ENCODE results near the gene TPPP2. TPM values are rescaled to one million over a fixed set of nuclear protein-coding genes. Genes with fewer than 3 reads are reported as not detected.

The TPPP2 gene
- total and polyA plus RNA-seq, 2 of the 4 experiments (the other 2 are of a cell fraction): not detected

DNA sequence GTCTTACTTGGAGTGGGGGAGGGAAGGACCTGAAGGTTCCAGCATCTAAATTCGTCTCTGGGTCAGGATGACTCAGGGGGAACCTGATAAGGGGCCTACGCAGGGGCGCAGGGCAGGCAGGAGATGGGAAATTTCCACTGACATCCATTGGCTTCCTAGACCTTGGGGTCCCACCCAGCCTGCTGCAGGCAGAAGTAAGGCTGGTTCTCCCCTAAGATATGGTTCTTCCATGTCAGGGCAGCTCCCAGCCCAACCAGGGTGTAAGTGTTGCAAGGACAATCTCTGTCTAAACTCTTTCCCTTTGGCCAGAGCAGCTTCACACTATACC lies 3.1 kb upstream of the TPPP2 start:
- no peak overlapping the region for H2BK20ac ChIP-seq (ENCODE audit: low read depth, low read length)
- no peaks in the 10 kb centered on the region for H4K20me1 ChIP-seq (ENCODE audit: insufficient read depth, low read length)
- CTCF ChIA-PET: no interaction called here
- DNase-seq (no peak), ATAC-seq (ENCODE audit: low read depth) (no peak)
- H3K4me2 ChIP-seq (ENCODE audit: low read depth, low read length): no peak overlapping the region
- H3K9me1 ChIP-seq (ENCODE audit: insufficient read depth, low read length): no peaks in the 10 kb centered on the region
- no peaks in the 10 kb centered on the region for H3K9me3 ChIP-seq (ENCODE audit: control insufficient read depth, insufficient read depth, low read length)
- dilution Hi-C loops (cut with HindIII; ENCODE audit: low sequenced_read_pairs, unreplicated experiment) (no loop called here), in situ Hi-C loops (cut with MboI; ENCODE audit: low sequenced_read_pairs) (no loop called here), intact Hi-C loops (cut with micrococcal nuclease) (no loop called here)
- H3K18ac ChIP-seq (ENCODE audit: low read depth, low read length): no peak overlapping the region
- H2BK15ac ChIP-seq (ENCODE audit: low read depth, low read length): no peak overlapping the region
- TF ChIP-seq MAZ (IDR thresholded peaks at IDR 0.05; ENCODE audit: borderline replicate concordance, low read depth, low read length) (no peak), CHD1 (IDR thresholded peaks at IDR 0.05; ENCODE audit: low read depth, low read length) (no peak), SMC3 (IDR thresholded peaks at IDR 0.05; ENCODE audit: low read depth, low read length) (no peak), NFE2L2 (IDR thresholded peaks at IDR 0.05; ENCODE audit: low read depth, low read length) (no peak), FOS (IDR thresholded peaks at IDR 0.05; ENCODE audit: low read depth, low read length) (no peak), MXI1 (IDR thresholded peaks at IDR 0.05; ENCODE audit: borderline replicate concordance, low read depth, low read length) (no peak), CEBPB (IDR thresholded peaks at IDR 0.05; ENCODE audit: low read depth, low read length) (no peak), MAFK (IDR thresholded peaks at IDR 0.05; ENCODE audit: low read depth, low read length) (no peak), RFX5 (IDR thresholded peaks at IDR 0.05; ENCODE audit: low read depth, low read length) (no peak), POLR2A (IDR thresholded peaks at IDR 0.05; ENCODE audit: low read depth, low read length) (no peak), RAD21 (IDR thresholded peaks at IDR 0.05; ENCODE audit: low read length) (no peak), RCOR1 (IDR thresholded peaks at IDR 0.05; ENCODE audit: insufficient replicate concordance, low read length) (no peak), BHLHE40 (IDR thresholded peaks at IDR 0.05; ENCODE audit: low read depth, low read length) (no peak)
- TF ChIP-seq, protein P1, sequence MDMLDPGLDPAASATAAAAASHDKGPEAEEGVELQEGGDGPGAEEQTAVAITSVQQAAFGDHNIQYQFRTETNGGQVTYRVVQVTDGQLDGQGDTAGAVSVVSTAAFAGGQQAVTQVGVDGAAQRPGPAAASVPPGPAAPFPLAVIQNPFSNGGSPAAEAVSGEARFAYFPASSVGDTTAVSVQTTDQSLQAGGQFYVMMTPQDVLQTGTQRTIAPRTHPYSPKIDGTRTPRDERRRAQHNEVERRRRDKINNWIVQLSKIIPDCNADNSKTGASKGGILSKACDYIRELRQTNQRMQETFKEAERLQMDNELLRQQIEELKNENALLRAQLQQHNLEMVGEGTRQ (IDR thresholded peaks at IDR 0.05; ENCODE audit: low read depth, low read length): no peak
- TF ChIP-seq, protein P2, sequence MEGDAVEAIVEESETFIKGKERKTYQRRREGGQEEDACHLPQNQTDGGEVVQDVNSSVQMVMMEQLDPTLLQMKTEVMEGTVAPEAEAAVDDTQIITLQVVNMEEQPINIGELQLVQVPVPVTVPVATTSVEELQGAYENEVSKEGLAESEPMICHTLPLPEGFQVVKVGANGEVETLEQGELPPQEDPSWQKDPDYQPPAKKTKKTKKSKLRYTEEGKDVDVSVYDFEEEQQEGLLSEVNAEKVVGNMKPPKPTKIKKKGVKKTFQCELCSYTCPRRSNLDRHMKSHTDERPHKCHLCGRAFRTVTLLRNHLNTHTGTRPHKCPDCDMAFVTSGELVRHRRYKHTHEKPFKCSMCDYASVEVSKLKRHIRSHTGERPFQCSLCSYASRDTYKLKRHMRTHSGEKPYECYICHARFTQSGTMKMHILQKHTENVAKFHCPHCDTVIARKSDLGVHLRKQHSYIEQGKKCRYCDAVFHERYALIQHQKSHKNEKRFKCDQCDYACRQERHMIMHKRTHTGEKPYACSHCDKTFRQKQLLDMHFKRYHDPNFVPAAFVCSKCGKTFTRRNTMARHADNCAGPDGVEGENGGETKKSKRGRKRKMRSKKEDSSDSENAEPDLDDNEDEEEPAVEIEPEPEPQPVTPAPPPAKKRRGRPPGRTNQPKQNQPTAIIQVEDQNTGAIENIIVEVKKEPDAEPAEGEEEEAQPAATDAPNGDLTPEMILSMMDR (conservative IDR thresholded peaks at IDR 0.05; ENCODE audit: low read depth, low read length): no peak
- TF ChIP-seq, protein P3, sequence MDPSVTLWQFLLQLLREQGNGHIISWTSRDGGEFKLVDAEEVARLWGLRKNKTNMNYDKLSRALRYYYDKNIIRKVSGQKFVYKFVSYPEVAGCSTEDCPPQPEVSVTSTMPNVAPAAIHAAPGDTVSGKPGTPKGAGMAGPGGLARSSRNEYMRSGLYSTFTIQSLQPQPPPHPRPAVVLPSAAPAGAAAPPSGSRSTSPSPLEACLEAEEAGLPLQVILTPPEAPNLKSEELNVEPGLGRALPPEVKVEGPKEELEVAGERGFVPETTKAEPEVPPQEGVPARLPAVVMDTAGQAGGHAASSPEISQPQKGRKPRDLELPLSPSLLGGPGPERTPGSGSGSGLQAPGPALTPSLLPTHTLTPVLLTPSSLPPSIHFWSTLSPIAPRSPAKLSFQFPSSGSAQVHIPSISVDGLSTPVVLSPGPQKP (IDR thresholded peaks at IDR 0.05; ENCODE audit: borderline replicate concordance, low read depth, low read length): no peak
- no peaks in the 10 kb centered on the region for H3K4me1 ChIP-seq (ENCODE audit: control insufficient read depth, insufficient read depth, low read length)
- no peaks in the 10 kb centered on the region for H3K79me1 ChIP-seq (ENCODE audit: low read depth in 1 of 2, low read length in 2 of 2)
- no peak overlapping the region for H2AK5ac ChIP-seq (ENCODE audit: low read depth, low read length)
- H3K56ac ChIP-seq (ENCODE audit: extremely low read depth, insufficient read depth, low read length): no peak overlapping the region
- H3K14ac ChIP-seq (replicated peaks; ENCODE audit: low read depth, low read length): no peak overlapping the region
- H2BK5ac ChIP-seq (ENCODE audit: low read depth, low read length, poor library complexity, severe bottlenecking): no peak overlapping the region
- no peak overlapping the region for H3K4me3 ChIP-seq (ENCODE audit: insufficient read depth, low read depth, low read length)
- H2AK9ac ChIP-seq (replicated peaks; ENCODE audit: low read depth, low read length, poor library complexity): no peak overlapping the region
- POLR2A ChIA-PET (ENCODE audit: unreplicated experiment): no interaction called here
- no peak overlapping the region for H3K9ac ChIP-seq (ENCODE audit: low read depth, low read length)
- no CpG with 5 or more reads among the region's 3 CpGs for WGBS, 2 experiments (ENCODE audit: extremely low coverage in 2 of 2, insufficient read length in 1 of 2)
- H4K8ac ChIP-seq (ENCODE audit: low read depth in 2 of 2, low read length in 2 of 2): no peak overlapping the region
- no peak overlapping the region for H3K23ac ChIP-seq (ENCODE audit: low read depth, low read length)
- H3K36me3 ChIP-seq (ENCODE audit: control insufficient read depth, insufficient read depth, low read length): no peaks in the 10 kb centered on the region
- H3K27ac ChIP-seq (ENCODE audit: insufficient read depth, low read length): no peak overlapping the region
- H4K5ac ChIP-seq (ENCODE audit: low read depth, low read length): no peak overlapping the region
- peaks cover 62% of the 10 kb centered on the region for H3K27me3 ChIP-seq (ENCODE audit: control insufficient read depth, insufficient read depth, low read length)
- H3K4ac ChIP-seq (ENCODE audit: low read depth, low read length): no peak overlapping the region
- H2BK120ac ChIP-seq (ENCODE audit: low read depth, low read length): no peak overlapping the region
- no TSS peak for BruUV-seq (replicated peaks)
- H2AFZ ChIP-seq (replicated peaks; ENCODE audit: low read length, poor library complexity): no peak overlapping the region
- H4K91ac ChIP-seq (ENCODE audit: insufficient read depth, low read depth, low read length): no peak overlapping the region

Data from IMR-90 (cell line).